ENCODE measurements around the gene TBC1D16.

DNA sequence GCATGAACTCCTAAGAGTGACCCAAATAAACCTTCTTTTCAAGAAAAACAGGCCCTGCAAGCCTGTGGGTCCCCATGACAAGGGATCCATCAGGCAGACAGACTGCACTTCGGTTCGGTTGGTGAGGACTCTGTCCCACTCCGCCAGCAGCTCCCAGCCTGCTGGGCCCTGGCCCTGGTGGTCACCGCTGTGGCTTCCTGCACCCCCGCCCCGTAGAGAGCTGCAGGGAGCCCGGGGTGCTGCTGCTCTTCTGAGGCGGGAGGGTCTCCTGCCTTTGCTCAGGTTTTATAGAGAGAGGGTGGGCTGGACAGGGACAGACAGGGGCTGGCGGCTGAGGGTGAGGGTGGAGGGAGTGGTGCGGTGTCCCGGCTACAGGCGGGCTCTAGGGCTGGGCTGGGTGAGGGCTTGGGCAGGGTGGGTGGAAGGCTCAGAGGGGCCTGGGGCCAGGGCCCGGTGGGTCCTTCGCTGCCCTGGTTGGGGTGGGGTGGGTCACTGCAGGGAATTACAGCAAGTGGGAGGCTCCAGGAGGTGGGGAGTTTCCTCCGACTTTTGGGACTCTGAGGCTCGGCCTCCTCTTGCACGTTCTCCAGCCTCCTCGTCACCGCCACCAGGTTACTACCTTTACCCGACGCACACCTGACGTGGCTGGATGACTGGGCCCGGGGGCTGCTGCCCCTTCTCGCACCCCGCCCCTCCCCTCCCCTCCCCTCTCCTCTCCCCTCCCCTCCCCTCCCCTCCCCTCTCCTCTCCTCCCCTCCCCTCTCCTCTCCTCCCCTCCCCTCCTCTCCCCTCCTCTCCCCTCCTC lies 106.2 kb downstream of the TBC1D16 start:
- TF ChIP-seq CTCF (IDR thresholded peaks at IDR 0.05), result no peak
- TF ChIP-seq, protein P1, sequence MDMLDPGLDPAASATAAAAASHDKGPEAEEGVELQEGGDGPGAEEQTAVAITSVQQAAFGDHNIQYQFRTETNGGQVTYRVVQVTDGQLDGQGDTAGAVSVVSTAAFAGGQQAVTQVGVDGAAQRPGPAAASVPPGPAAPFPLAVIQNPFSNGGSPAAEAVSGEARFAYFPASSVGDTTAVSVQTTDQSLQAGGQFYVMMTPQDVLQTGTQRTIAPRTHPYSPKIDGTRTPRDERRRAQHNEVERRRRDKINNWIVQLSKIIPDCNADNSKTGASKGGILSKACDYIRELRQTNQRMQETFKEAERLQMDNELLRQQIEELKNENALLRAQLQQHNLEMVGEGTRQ (CRISPR knock-in tag; IDR thresholded peaks at IDR 0.05), result no peak
- no peak for TF ChIP-seq CREB1 (CRISPR knock-in tag; IDR thresholded peaks at IDR 0.05)
- TF ChIP-seq, protein P2, sequence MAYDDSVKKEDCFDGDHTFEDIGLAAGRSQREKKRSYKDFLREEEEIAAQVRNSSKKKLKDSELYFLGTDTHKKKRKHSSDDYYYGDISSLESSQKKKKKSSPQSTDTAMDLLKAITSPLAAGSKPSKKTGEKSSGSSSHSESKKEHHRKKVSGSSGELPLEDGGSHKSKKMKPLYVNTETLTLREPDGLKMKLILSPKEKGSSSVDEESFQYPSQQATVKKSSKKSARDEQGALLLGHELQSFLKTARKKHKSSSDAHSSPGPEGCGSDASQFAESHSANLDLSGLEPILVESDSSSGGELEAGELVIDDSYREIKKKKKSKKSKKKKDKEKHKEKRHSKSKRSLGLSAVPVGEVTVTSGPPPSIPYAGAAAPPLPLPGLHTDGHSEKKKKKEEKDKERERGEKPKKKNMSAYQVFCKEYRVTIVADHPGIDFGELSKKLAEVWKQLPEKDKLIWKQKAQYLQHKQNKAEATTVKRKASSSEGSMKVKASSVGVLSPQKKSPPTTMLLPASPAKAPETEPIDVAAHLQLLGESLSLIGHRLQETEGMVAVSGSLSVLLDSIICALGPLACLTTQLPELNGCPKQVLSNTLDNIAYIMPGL (CRISPR knock-in tag; IDR thresholded peaks at IDR 0.05), result no peak
- no peak for TF ChIP-seq CBFB (CRISPR knock-in tag; IDR thresholded peaks at IDR 0.05; ENCODE audit: low read depth)
- no peak for TF ChIP-seq AFF4 (CRISPR knock-in tag; IDR thresholded peaks at IDR 0.05; ENCODE audit: borderline replicate concordance)
- TF ChIP-seq ZBTB21 (CRISPR knock-in tag; IDR thresholded peaks at IDR 0.05; ENCODE audit: borderline replicate concordance), result no peak
- TF ChIP-seq MAX (CRISPR knock-in tag; IDR thresholded peaks at IDR 0.05), result no peak
- TF ChIP-seq NFE2L1 (CRISPR knock-in tag; IDR thresholded peaks at IDR 0.05), result no peak
- TF ChIP-seq, protein P3, sequence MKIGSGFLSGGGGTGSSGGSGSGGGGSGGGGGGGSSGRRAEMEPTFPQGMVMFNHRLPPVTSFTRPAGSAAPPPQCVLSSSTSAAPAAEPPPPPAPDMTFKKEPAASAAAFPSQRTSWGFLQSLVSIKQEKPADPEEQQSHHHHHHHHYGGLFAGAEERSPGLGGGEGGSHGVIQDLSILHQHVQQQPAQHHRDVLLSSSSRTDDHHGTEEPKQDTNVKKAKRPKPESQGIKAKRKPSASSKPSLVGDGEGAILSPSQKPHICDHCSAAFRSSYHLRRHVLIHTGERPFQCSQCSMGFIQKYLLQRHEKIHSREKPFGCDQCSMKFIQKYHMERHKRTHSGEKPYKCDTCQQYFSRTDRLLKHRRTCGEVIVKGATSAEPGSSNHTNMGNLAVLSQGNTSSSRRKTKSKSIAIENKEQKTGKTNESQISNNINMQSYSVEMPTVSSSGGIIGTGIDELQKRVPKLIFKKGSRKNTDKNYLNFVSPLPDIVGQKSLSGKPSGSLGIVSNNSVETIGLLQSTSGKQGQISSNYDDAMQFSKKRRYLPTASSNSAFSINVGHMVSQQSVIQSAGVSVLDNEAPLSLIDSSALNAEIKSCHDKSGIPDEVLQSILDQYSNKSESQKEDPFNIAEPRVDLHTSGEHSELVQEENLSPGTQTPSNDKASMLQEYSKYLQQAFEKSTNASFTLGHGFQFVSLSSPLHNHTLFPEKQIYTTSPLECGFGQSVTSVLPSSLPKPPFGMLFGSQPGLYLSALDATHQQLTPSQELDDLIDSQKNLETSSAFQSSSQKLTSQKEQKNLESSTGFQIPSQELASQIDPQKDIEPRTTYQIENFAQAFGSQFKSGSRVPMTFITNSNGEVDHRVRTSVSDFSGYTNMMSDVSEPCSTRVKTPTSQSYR (CRISPR knock-in tag; IDR thresholded peaks at IDR 0.05), result no peak
- no peak for TF ChIP-seq ZNF317 (CRISPR knock-in tag; IDR thresholded peaks at IDR 0.05; ENCODE audit: borderline replicate concordance, low read depth)
